PC-9 (cell line): ENCODE data around the gene KLF7.

Experiments
- EZH2 ChIP-seq: fragments of 200-600 bp; sonication (generic); IDR thresholded peaks from 2 replicates; pipeline ENCODE4 v1.8.0; 2017; ENCODE audit warnings: antibody characterized with exemption, low read depth
- TF ChIP-seq, protein P1 (sequence below): fragments of 200-600 bp; sonication (generic); conservative IDR thresholded peaks from 2 replicates; pipeline ENCODE4 v1.6.1; 2017; ENCODE audit warnings: mixed run types, antibody characterized with exemption, mild to moderate bottlenecking, moderate library complexity

DNA sequence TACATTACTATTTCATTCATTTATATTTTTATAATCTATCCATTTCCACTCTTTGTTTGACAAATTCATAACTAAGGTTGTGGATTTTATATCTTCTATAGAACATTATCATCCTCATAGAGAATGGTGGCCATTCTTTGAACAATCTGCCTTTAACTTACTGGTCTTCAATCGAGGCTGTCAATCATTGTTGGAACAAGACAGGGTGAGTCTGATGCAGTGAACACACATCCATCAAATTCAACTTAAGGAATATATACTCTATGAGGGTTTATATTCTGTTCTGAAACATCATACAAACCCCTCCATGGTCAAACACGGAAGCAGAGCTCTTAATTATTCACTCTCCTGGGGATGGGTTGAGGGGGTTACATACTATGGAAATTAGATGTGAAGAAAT, 28.3 kb upstream of the KLF7 start:
- TF ChIP-seq, protein P1, sequence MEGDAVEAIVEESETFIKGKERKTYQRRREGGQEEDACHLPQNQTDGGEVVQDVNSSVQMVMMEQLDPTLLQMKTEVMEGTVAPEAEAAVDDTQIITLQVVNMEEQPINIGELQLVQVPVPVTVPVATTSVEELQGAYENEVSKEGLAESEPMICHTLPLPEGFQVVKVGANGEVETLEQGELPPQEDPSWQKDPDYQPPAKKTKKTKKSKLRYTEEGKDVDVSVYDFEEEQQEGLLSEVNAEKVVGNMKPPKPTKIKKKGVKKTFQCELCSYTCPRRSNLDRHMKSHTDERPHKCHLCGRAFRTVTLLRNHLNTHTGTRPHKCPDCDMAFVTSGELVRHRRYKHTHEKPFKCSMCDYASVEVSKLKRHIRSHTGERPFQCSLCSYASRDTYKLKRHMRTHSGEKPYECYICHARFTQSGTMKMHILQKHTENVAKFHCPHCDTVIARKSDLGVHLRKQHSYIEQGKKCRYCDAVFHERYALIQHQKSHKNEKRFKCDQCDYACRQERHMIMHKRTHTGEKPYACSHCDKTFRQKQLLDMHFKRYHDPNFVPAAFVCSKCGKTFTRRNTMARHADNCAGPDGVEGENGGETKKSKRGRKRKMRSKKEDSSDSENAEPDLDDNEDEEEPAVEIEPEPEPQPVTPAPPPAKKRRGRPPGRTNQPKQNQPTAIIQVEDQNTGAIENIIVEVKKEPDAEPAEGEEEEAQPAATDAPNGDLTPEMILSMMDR, result no peak
- no peak for TF ChIP-seq EZH2
